NCI-H510A (cell line): Measurements from ENCODE around the gene ENO4.

ENCODE experiments used
- DNase-seq: peaks from one replicate; lab custom pipeline; 2025; lab: John Stamatoyannopoulos, UW

ENO4 gene

GRCh38 chr10:116915340-116915739 lies 66.0 kb downstream of the ENO4 start:
- DNase-seq, result no peak

GRCh38 chr10:116917481-116917880 lies 68.2 kb downstream of the ENO4 start:
- DNase-seq, result no peak

GRCh38 chr10:116918583-116918982 lies 69.3 kb downstream of the ENO4 start:
- no peak for DNase-seq

- no peak for DNase-seq
Observed at GRCh38 chr10:116919164-116919563, 69.9 kb downstream of the ENO4 start.

- no peak for DNase-seq
Observed at GRCh38 chr10:116919706-116920105, 70.4 kb downstream of the ENO4 start.

- no peak for DNase-seq
Observed at GRCh38 chr10:116925056-116925455, 75.8 kb downstream of the ENO4 start.

GRCh38 chr10:116926426-116926825 lies 77.1 kb downstream of the ENO4 start:
- no peak for DNase-seq

- DNase-seq, result no peak
Observed at GRCh38 chr10:116931806-116932205, 82.5 kb downstream of the ENO4 start.
